ENCODE measurements around the gene RBM4.

The RBM4 gene

DNA sequence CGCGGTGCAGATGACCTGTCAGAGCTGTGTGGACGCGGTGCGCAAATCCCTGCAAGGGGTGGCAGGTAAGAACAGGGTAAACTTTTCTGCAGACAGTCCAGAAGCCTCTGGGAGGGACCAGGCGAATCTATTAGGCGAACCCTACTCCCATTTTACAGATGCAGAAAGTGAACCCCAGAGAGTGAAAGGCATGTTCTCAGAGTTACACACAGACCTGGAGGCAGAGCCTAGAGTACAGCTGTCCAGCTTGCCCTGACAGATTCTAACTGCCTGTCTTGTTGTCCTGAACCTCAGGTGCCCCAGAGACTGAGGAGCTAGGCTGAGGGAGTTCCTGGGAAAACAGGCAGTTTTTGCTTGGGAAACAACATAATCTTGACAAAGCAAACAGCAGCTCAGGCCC, 44.9 kb upstream of the RBM4 start:
- TF ChIP-seq, protein P1, sequence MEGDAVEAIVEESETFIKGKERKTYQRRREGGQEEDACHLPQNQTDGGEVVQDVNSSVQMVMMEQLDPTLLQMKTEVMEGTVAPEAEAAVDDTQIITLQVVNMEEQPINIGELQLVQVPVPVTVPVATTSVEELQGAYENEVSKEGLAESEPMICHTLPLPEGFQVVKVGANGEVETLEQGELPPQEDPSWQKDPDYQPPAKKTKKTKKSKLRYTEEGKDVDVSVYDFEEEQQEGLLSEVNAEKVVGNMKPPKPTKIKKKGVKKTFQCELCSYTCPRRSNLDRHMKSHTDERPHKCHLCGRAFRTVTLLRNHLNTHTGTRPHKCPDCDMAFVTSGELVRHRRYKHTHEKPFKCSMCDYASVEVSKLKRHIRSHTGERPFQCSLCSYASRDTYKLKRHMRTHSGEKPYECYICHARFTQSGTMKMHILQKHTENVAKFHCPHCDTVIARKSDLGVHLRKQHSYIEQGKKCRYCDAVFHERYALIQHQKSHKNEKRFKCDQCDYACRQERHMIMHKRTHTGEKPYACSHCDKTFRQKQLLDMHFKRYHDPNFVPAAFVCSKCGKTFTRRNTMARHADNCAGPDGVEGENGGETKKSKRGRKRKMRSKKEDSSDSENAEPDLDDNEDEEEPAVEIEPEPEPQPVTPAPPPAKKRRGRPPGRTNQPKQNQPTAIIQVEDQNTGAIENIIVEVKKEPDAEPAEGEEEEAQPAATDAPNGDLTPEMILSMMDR (IDR thresholded peaks at IDR 0.05; ENCODE audit: control insufficient read depth, insufficient read depth, low read depth, low read length, missing control alignments): no peak
- no peak for DNase-seq (ENCODE audit: low read depth)
- peak overlapping the region; percentile 63 for H3K4me3 ChIP-seq (ENCODE audit: control insufficient read depth, low read depth, low read length)

DNA sequence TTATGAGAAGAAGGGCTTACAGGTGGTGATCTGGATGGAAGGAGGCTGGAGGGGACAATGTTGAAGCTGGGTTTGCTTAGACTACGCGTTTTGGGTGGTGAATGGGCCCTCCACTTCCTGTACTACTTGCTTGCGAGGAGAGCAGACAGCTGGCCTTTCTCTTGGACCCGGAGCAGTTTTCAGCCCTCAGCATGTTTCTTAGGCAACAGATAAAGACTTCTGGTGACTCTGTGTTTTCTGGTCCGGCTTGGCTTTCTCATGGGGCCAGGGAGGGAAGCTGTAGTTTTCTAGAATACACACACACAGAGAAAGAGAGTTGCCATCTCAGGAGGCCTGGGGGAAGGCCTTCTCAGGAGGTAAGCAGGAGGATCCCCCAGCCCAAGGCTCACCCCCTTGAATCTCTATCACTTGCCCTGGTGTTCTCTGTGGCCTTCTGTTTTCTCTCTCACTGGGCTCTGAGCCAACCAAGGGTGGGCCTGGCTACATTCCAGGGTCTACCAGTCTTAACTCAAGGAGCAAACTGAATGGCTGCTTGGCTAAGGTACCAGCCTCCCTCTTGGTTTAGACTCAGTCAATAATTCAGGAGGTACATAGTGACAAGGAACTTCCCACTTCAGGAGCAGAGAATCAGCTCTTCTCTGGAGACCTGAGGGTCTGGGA, 43.1 kb upstream of the RBM4 start:
- TF ChIP-seq, protein P1 (IDR thresholded peaks at IDR 0.05; ENCODE audit: control insufficient read depth, insufficient read depth, low read depth, low read length, missing control alignments): no peak
- no peak for DNase-seq (ENCODE audit: low read depth)
- no peak overlapping the region for H3K4me3 ChIP-seq (ENCODE audit: control insufficient read depth, low read depth, low read length)

- DNase-seq (ENCODE audit: low read depth): no peak
- H3K4me3 ChIP-seq (ENCODE audit: control insufficient read depth, low read depth, low read length): no peak overlapping the region
- TF ChIP-seq, protein P1 (IDR thresholded peaks at IDR 0.05; ENCODE audit: control insufficient read depth, insufficient read depth, low read depth, low read length, missing control alignments): no peak
These were observed 39.5 kb upstream of the RBM4 start for GRCh38 chr11:66598993-66599392.

DNA sequence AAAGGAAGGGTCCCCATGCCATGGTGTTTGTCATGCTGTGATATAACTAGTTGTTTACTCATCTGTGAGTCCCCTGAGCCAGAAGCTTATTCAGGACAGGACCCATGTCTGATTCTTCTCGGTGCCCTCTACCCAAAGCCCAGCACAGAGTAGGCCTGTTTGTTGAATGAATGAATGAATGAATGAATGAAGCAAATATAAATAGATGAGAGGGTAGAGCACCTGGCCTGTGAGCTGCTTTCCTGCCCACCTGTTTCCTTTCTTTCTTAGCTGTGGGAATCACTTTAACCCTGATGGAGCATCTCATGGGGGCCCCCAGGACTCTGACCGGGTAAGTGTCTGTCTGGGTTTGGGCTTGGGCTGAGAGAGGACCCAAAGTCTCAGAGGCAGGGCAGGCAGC, 38.3 kb upstream of the RBM4 start:
- DNase-seq (ENCODE audit: low read depth): no peak
- TF ChIP-seq, protein P1 (IDR thresholded peaks at IDR 0.05; ENCODE audit: control insufficient read depth, insufficient read depth, low read depth, low read length, missing control alignments): no peak
- no peak overlapping the region for H3K4me3 ChIP-seq (ENCODE audit: control insufficient read depth, low read depth, low read length)

- no peak for DNase-seq (ENCODE audit: low read depth)
- TF ChIP-seq, protein P1 (IDR thresholded peaks at IDR 0.05; ENCODE audit: control insufficient read depth, insufficient read depth, low read depth, low read length, missing control alignments): no peak
- no peak overlapping the region for H3K4me3 ChIP-seq (ENCODE audit: control insufficient read depth, low read depth, low read length)
These were observed 37.8 kb upstream of the RBM4 start for GRCh38 chr11:66600631-66601233.

- DNase-seq (ENCODE audit: low read depth): no peak
These were observed 35.4 kb upstream of the RBM4 start for GRCh38 chr11:66603072-66603471.

More at GRCh38 chr11:66603072-66603471, 35.4 kb upstream of the RBM4 start:
- TF ChIP-seq, protein P1 (IDR thresholded peaks at IDR 0.05; ENCODE audit: control insufficient read depth, insufficient read depth, low read depth, low read length, missing control alignments): no peak
- H3K4me3 ChIP-seq (ENCODE audit: control insufficient read depth, low read depth, low read length): no peak overlapping the region
